Neutrophil (primary cell): ENCODE measurements around the gene LTBP2.

Experiments
- H3K27ac ChIP-seq: fragments of 200-600 bp; sonication (generic); 2 replicates; pipeline ENCODE4 v1.5.1; 2016; ENCODE audit warnings: mild to moderate bottlenecking, moderate library complexity
- H3K27me3 ChIP-seq: fragments of 200-600 bp; sonication (generic); 2 replicates; pipeline ENCODE4 v1.6.0; 2016; ENCODE audit warnings: mild to moderate bottlenecking
- H3K36me3 ChIP-seq: fragments of 200-600 bp; sonication (generic); 2 replicates; pipeline ENCODE4 v1.5.1; 2017
- H3K4me1 ChIP-seq, 2 experiments: fragments of 200-600 bp in 1 of 2; sonication (generic) in 1 of 2; 1 replicate in 1 of 2; 2 replicates in 1 of 2; pipeline versions ENCODE4 v1.5.1 to v1.6.1; 2013 to 2016; ENCODE audit warnings: low read depth in 1 of 2, low read length in 1 of 2, mild to moderate bottlenecking in 1 of 2, moderate library complexity in 1 of 2; ENCODE audit not compliant: control insufficient read depth in 1 of 2, insufficient read depth in 1 of 2
- H3K4me3 ChIP-seq, 2 experiments: fragments of 200-600 bp in 1 of 2; sonication (generic) in 1 of 2; 1 replicate in 1 of 2; 2 replicates in 1 of 2; pipeline ENCODE4 v1.5.1; 2013 to 2016; ENCODE audit warnings: low read depth in 1 of 2, low read length in 1 of 2, mild to moderate bottlenecking in 1 of 2, moderate library complexity in 1 of 2
- H3K9me3 ChIP-seq: fragments of 200-600 bp; sonication (generic); 2 replicates; pipeline ENCODE4 v1.5.1; 2016
- CTCF ChIP-seq: fragments of 200-600 bp; sonication (generic); IDR thresholded peaks from 2 replicates; pipeline ENCODE4 v1.5.1; 2016; ENCODE audit warnings: antibody characterized with exemption

LTBP2 gene

DNA sequence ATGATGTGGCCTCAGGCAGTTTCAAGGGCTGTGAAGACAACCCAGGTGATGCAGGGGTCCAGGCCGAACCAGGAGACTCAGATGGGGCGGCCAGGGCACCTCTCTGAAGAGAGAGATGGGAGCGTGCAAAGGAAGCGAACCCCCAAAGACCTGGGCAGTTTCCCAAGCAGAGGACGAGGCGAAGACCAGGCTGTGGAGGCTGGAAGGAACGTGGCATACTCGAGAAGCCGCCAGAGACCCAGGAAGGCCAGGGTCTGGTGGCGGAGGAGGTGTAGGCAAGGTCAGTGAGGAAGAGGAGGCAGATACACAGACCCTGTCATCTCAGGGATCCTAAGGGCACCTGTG lies 24.7 kb downstream of the LTBP2 start:
- no peaks in the 10 kb centered on the region for H3K36me3 ChIP-seq
- H3K27me3 ChIP-seq = no peaks in the 10 kb centered on the region
- H3K4me1 ChIP-seq = no peaks in the 10 kb centered on the region
- TF ChIP-seq CTCF = no peak
- no peaks in the 10 kb centered on the region for H3K9me3 ChIP-seq
- H3K27ac ChIP-seq = no peak overlapping the region
- H3K4me3 ChIP-seq = no peak overlapping the region

GRCh38 chr14:74586681-74587362 lies 25.2 kb downstream of the LTBP2 start:
- no peaks in the 10 kb centered on the region for H3K9me3 ChIP-seq
- TF ChIP-seq CTCF = no peak
- H3K4me1 ChIP-seq = no peaks in the 10 kb centered on the region
- no peaks in the 10 kb centered on the region for H3K36me3 ChIP-seq
- H3K27ac ChIP-seq = no peak overlapping the region
- H3K27me3 ChIP-seq = no peaks in the 10 kb centered on the region
- H3K4me3 ChIP-seq = no peak overlapping the region

GRCh38 chr14:74585406-74586335 lies 26.4 kb downstream of the LTBP2 start:
- TF ChIP-seq CTCF = no peak
- Histone ChIP-seq H3K4me1 (no peaks in the 10 kb centered on the region), H3K36me3 (no peaks in the 10 kb centered on the region)

DNA sequence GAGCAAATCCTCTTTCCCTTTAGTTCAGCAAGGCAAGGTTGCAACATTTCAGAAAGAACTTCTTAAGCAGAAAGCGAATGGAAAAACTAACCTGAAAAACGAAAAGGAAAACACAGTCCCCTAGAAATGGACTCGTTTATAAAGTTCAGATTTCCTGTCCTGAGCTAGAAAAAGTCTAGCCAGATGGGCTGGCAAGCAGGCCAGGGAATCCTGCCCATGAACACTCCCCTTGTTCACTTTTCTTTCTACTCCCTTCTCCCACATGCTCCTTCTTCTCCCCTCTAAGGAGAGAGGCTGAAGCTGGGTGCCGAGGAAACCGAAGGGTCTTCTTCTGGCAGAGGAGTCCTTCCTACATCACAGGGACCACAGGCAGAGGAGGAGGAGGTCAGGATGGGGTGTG lies 27.1 kb downstream of the LTBP2 start:
- H3K9me3 ChIP-seq = no peaks in the 10 kb centered on the region
- H3K27ac ChIP-seq = no peak overlapping the region
- no peak for TF ChIP-seq CTCF
- no peaks in the 10 kb centered on the region for H3K4me1 ChIP-seq
- no peaks in the 10 kb centered on the region for H3K36me3 ChIP-seq
- H3K4me3 ChIP-seq = no peak overlapping the region
- H3K27me3 ChIP-seq = no peaks in the 10 kb centered on the region

More at GRCh38 chr14:74585406-74586335, 26.4 kb downstream of the LTBP2 start:
- no peak overlapping the region for H3K4me3 ChIP-seq
- H3K27me3 ChIP-seq = no peaks in the 10 kb centered on the region
- no peak overlapping the region for H3K27ac ChIP-seq
- no peaks in the 10 kb centered on the region for H3K9me3 ChIP-seq

- Histone ChIP-seq H3K9me3 (no peaks in the 10 kb centered on the region), H3K36me3 (no peaks in the 10 kb centered on the region), H3K27ac (no peak overlapping the region), H3K4me1 (no peaks in the 10 kb centered on the region), H3K4me3 (no peak overlapping the region), H3K27me3 (no peaks in the 10 kb centered on the region)
- no peak for TF ChIP-seq CTCF
These were observed 28.2 kb downstream of the LTBP2 start for GRCh38 chr14:74583689-74584434.
